CD4-positive, alpha-beta T cell treated with Interleukin-6 at 100 ng/mL for 8 hours (primary cell): ENCODE data around the gene PTPN12.
"Not testable (repeated sequence)": the region's sequence is repeated elsewhere in the genome, so short reads cannot be mapped to it uniquely, and the experiment has no call there.

Source experiments
- DNase-seq: peaks from one replicate; pipeline ENCODE4 v3.0.0-alpha.2; 2020; ENCODE audit warnings: mixed read lengths, low spot score

Gene PTPN12

GRCh38 chr7:77538281-77539212, 1.5 kb downstream of the PTPN12 start:
- no peak for DNase-seq

- DNase-seq, result no peak
Observed at GRCh38 chr7:77540402-77540822, 3.3 kb downstream of the PTPN12 start.

- DNase-seq, result not testable (repeated sequence)
Observed at GRCh38 chr7:77540993-77541392, 3.9 kb downstream of the PTPN12 start.

- no peak for DNase-seq
Observed at GRCh38 chr7:77542409-77542808, 5.3 kb downstream of the PTPN12 start.

- DNase-seq, result no peak
Observed at GRCh38 chr7:77542895-77543294, 5.8 kb downstream of the PTPN12 start.

GRCh38 chr7:77543910-77544309, 6.8 kb downstream of the PTPN12 start:
- DNase-seq, result no peak

- DNase-seq, result no peak
Observed at GRCh38 chr7:77544518-77544917, 7.4 kb downstream of the PTPN12 start.

- no peak for DNase-seq
Observed at GRCh38 chr7:77548206-77548605, 11.1 kb downstream of the PTPN12 start.

- no peak for DNase-seq
Observed at GRCh38 chr7:77549106-77549870, 12.2 kb downstream of the PTPN12 start.

GRCh38 chr7:77550586-77550985, 13.5 kb downstream of the PTPN12 start:
- no peak for DNase-seq

- DNase-seq, result no peak
Observed at GRCh38 chr7:77553123-77553522, 16.0 kb downstream of the PTPN12 start.

GRCh38 chr7:77558284-77558967, 21.3 kb downstream of the PTPN12 start:
- no peak for DNase-seq

GRCh38 chr7:77561352-77561751, 24.3 kb downstream of the PTPN12 start:
- no peak for DNase-seq

- DNase-seq, result no peak
Observed at GRCh38 chr7:77563275-77563674, 26.2 kb downstream of the PTPN12 start.

GRCh38 chr7:77565917-77566316, 28.8 kb downstream of the PTPN12 start:
- no peak for DNase-seq

- no peak for DNase-seq
Observed at GRCh38 chr7:77566421-77566820, 29.3 kb downstream of the PTPN12 start.

- DNase-seq, result no peak
Observed at GRCh38 chr7:77569514-77570232, 32.6 kb downstream of the PTPN12 start.

- DNase-seq, result no peak
Observed at GRCh38 chr7:77570330-77571011, 33.4 kb downstream of the PTPN12 start.

- DNase-seq, result no peak
Observed at GRCh38 chr7:77571801-77572200, 34.7 kb downstream of the PTPN12 start.

- DNase-seq, result no peak
Observed at GRCh38 chr7:77575187-77575586, 38.1 kb downstream of the PTPN12 start.

GRCh38 chr7:77576856-77577255, 39.8 kb downstream of the PTPN12 start:
- no peak for DNase-seq
